Liver (tissue), 9 donors: Measurements from ENCODE around the gene TOMM40L. TPM values are rescaled to one million over a fixed set of nuclear protein-coding genes. Genes with fewer than 3 reads are reported as not detected.

Experiments
- DNase-seq: peaks from one replicate; pipeline ENCODE4 v3.0.0-alpha.2; 2017; ENCODE audit warnings: low spot score
- H3K27ac ChIP-seq, 2 donors: one replicate each; pipeline ENCODE4 v1.7.0; 2013; ENCODE audit warnings: inconsistent platforms in 2 of 2, low read length in 2 of 2, control low read depth in 1 of 2, low read depth in 1 of 2, mild to moderate bottlenecking in 1 of 2
- H3K27me3 ChIP-seq, 4 donors: one replicate each; pipeline versions ENCODE4 v1.6.1 to v1.7.0; 2013; ENCODE audit warnings: low read length in 3 of 4, inconsistent platforms in 1 of 4, mild to moderate bottlenecking in 1 of 4, moderate library complexity in 1 of 4; ENCODE audit not compliant: control insufficient read depth in 4 of 4, insufficient read depth in 4 of 4
- H3K36me3 ChIP-seq, 4 donors: one replicate each; pipeline versions ENCODE4 v1.6.1 to v1.7.0; 2013; ENCODE audit warnings: low read length in 3 of 4, mild to moderate bottlenecking in 3 of 4, low read depth in 1 of 4, moderate library complexity in 1 of 4; ENCODE audit not compliant: control insufficient read depth in 4 of 4, insufficient read depth in 3 of 4
- H3K4me1 ChIP-seq, 4 donors: one replicate each; pipeline versions ENCODE4 v1.6.1 to v1.7.0; 2013; ENCODE audit warnings: low read length in 3 of 4, mild to moderate bottlenecking in 3 of 4, moderate library complexity in 1 of 4; ENCODE audit not compliant: control insufficient read depth in 4 of 4, insufficient read depth in 4 of 4
- H3K4me3 ChIP-seq, 3 donors: one replicate each; pipeline versions ENCODE4 v1.6.1 to v1.7.0; 2013; ENCODE audit warnings: low read length in 3 of 3, control low read depth in 1 of 3, low read depth in 1 of 3, mild to moderate bottlenecking in 1 of 3
- H3K9ac ChIP-seq, 2 donors: one replicate each; pipeline ENCODE4 v1.7.0; 2013; ENCODE audit warnings: low read length in 2 of 2, mild to moderate bottlenecking in 2 of 2, moderate library complexity in 2 of 2, control low read depth in 1 of 2, low read depth in 1 of 2
- H3K9me3 ChIP-seq, 4 donors: one replicate each; pipeline versions ENCODE4 v1.6.1 to v1.7.0; 2013; ENCODE audit warnings: low read length in 3 of 4; ENCODE audit not compliant: control insufficient read depth in 4 of 4
- ATF3 ChIP-seq: IDR thresholded peaks from 2 replicates; pipeline ENCODE4 v1.6.1; 2016; ENCODE audit warnings: antibody characterized with exemption
- CTCF ChIP-seq: fragments of 150-350 bp; IDR thresholded peaks from 2 replicates; pipeline ENCODE4 v1.5.1; 2017; ENCODE audit warnings: improper control_type of control experiment, low read depth, low read length; ENCODE audit not compliant: missing input control
- EGR1 ChIP-seq, 2 donors: IDR thresholded peaks; 2 replicates each; pipeline ENCODE4 v1.6.1; 2016 to 2018; ENCODE audit warnings: antibody characterized with exemption in 2 of 2, low read depth in 2 of 2
- FOXA1 ChIP-seq: IDR thresholded peaks from 2 replicates; pipeline ENCODE4 v1.6.1; 2016; ENCODE audit warnings: antibody characterized with exemption
- FOXA2 ChIP-seq: IDR thresholded peaks from 2 replicates; pipeline ENCODE4 v1.6.1; 2016; ENCODE audit warnings: antibody characterized with exemption
- GABPA ChIP-seq, 2 donors: IDR thresholded peaks in 1 of 2; conservative IDR thresholded peaks in 1 of 2; 2 replicates each; pipeline ENCODE4 v1.6.1; 2016; ENCODE audit warnings: antibody characterized with exemption in 2 of 2, mild to moderate bottlenecking in 1 of 2, moderate library complexity in 1 of 2
- HNF4A ChIP-seq, 2 donors: conservative IDR thresholded peaks; 2 replicates each; pipeline ENCODE4 v1.6.1; 2016; ENCODE audit warnings: antibody characterized with exemption in 2 of 2, mild to moderate bottlenecking in 2 of 2
- HNF4G ChIP-seq: IDR thresholded peaks from 2 replicates; pipeline ENCODE4 v1.6.1; 2016; ENCODE audit warnings: antibody characterized with exemption
- JUND ChIP-seq, 2 donors: IDR thresholded peaks; 2 replicates each; pipeline ENCODE4 v1.6.1; 2016; ENCODE audit warnings: antibody characterized with exemption in 2 of 2
- MAX ChIP-seq: IDR thresholded peaks from 2 replicates; pipeline ENCODE4 v1.6.1; 2016; ENCODE audit warnings: antibody characterized with exemption
- NR2F2 ChIP-seq: IDR thresholded peaks from 2 replicates; pipeline ENCODE4 v1.6.1; 2016; ENCODE audit warnings: antibody characterized with exemption
- RAD21 ChIP-seq, 2 donors: IDR thresholded peaks; 2 replicates each; pipeline ENCODE4 v1.6.1; 2016; ENCODE audit warnings: antibody characterized with exemption in 2 of 2, mild to moderate bottlenecking in 2 of 2
- REST ChIP-seq: IDR thresholded peaks from 2 replicates; pipeline ENCODE4 v1.6.1; 2016; ENCODE audit warnings: antibody characterized with exemption, mild to moderate bottlenecking
- RXRA ChIP-seq, 2 donors: IDR thresholded peaks; 2 replicates each; pipeline ENCODE4 v1.6.1; 2017 to 2018; ENCODE audit warnings: antibody characterized with exemption in 2 of 2, mild to moderate bottlenecking in 1 of 2
- SP1 ChIP-seq: IDR thresholded peaks from 2 replicates; pipeline ENCODE4 v1.6.1; 2018; ENCODE audit warnings: antibody characterized with exemption, mild to moderate bottlenecking
- TAF1 ChIP-seq: conservative IDR thresholded peaks from 2 replicates; pipeline ENCODE4 v1.6.1; 2016; ENCODE audit warnings: antibody characterized with exemption, mild to moderate bottlenecking
- YY1 ChIP-seq: IDR thresholded peaks from 2 replicates; pipeline ENCODE4 v1.6.1; 2016; ENCODE audit warnings: antibody characterized with exemption, mild to moderate bottlenecking
- ZBTB33 ChIP-seq: IDR thresholded peaks from 2 replicates; pipeline ENCODE4 v1.6.1; 2016; ENCODE audit warnings: antibody characterized with exemption
- WGBS: extraction: QIAGEN DNeasy Blood & Tissue Kit; methylation state at CpG from one replicate; pipeline ENCODE4 v1.1.7; 2013; 5-methylcytosine and 5-hydroxymethylcytosine counted together
- polyA plus RNA-seq, 2 donors: library from polyadenylated mRNA; stranded (reverse) in 1 of 2; unstranded in 1 of 2; fragments of 200-250 nt in 1 of 2; fragments of >200 nt in 1 of 2; fragmentation: Nextera tagmentation in 1 of 2; extraction: Ambion mirVana in 1 of 2; gene quantifications; one replicate each; pipeline versions ENCODE4 v1.2.1 to v1.2.3, GENCODE V29; 2013 to 2015
- total RNA-seq, 2 donors: library from RNA; depleted of rRNA; stranded (reverse); fragments of >200 nt; gene quantifications; one replicate each; pipeline ENCODE4 v1.2.3, GENCODE V29; 2014
- donor health status: healthy.
- donor health status: healthy.
- donor health status: healthy.
- donor health status: healthy.
- donor health status: healthy.

Gene TOMM40L
- total and polyA plus RNA-seq, 4 donors, result 6.7 to 10.5 (median 8.9) TPM

GRCh38 chr1:161192476-161193465 is 33.1 kb upstream of the TOMM40L start:
- Histone ChIP-seq H3K4me3 (no peak overlapping the region), H3K36me3 (peaks cover 0 to 5% (median under 1%) of the 10 kb centered on the region in 4 donors), H3K27ac (peak overlapping the region in 1 of 2 donors; percentile 24), H3K4me1 (peaks cover 9 to 30% (median 18%) of the 10 kb centered on the region in 4 donors), H3K27me3 (no peaks in the 10 kb centered on the region), H3K9ac (peak overlapping the region in 1 of 2 donors; percentile 28), H3K9me3 (no peaks in the 10 kb centered on the region)
- DNase-seq, result peak; percentile 70
- WGBS, result 45% methylated on average over 15 of the region's 15 CpGs
- TF ChIP-seq YY1, result no peak
- peak in 1 of 2 donors; percentile 6 for TF ChIP-seq HNF4A (conservative IDR thresholded peaks at IDR 0.05)
- TF ChIP-seq CTCF, result peak; percentile 91
- TF ChIP-seq RXRA (IDR thresholded peaks at IDR 0.05), result peak in 1 of 2 donors; percentile 35
- TF ChIP-seq RAD21 (IDR thresholded peaks at IDR 0.05), result peak; percentile 91 to 95
- TF ChIP-seq HNF4G, result no peak
- no peak for TF ChIP-seq TAF1

GRCh38 chr1:161193561-161194235 is 32.2 kb upstream of the TOMM40L start:
- peaks cover 0 to 5% (median under 1%) of the 10 kb centered on the region in 4 donors for H3K36me3 ChIP-seq
- H3K27ac ChIP-seq, result peak overlapping the region in 1 of 2 donors; percentile 17
- H3K27me3 ChIP-seq, result no peaks in the 10 kb centered on the region
- no peak for DNase-seq
- peak; percentile 92 for TF ChIP-seq SP1
- peak; percentile 97 for TF ChIP-seq YY1
- TF ChIP-seq FOXA1, result peak; percentile 46
- peak; percentile 38 for TF ChIP-seq REST
- TF ChIP-seq MAX, result peak; percentile 94
- TF ChIP-seq CTCF, result peak; percentile 37
- peak; percentile 78 to 85 for TF ChIP-seq HNF4A (conservative IDR thresholded peaks at IDR 0.05)
- TF ChIP-seq ATF3, result no peak
- TF ChIP-seq EGR1 (IDR thresholded peaks at IDR 0.05; ENCODE audit: low read depth in 2 of 2), result no peak
- TF ChIP-seq TAF1, result no peak
- no peak for TF ChIP-seq GABPA (IDR thresholded peaks at IDR 0.05 in 1 of 2, conservative IDR thresholded peaks at IDR 0.05 in 1 of 2)
- peak; percentile 35 for TF ChIP-seq NR2F2
- no peak for TF ChIP-seq ZBTB33
- TF ChIP-seq RAD21 (IDR thresholded peaks at IDR 0.05), result peak; percentile 69 to 76
- TF ChIP-seq JUND (IDR thresholded peaks at IDR 0.05), result peak in 1 of 2 donors; percentile 9
- peak; percentile 11 for TF ChIP-seq HNF4G
- TF ChIP-seq RXRA (IDR thresholded peaks at IDR 0.05), result peak; percentile 85 to 88
- TF ChIP-seq FOXA2, result no peak
- peaks cover 9 to 30% (median 18%) of the 10 kb centered on the region in 4 donors for H3K4me1 ChIP-seq
- H3K4me3 ChIP-seq, result peak overlapping the region in 1 of 3 donors; percentile 21
- 46% methylated on average over 21 of the region's 21 CpGs for WGBS
- H3K9me3 ChIP-seq, result no peaks in the 10 kb centered on the region
- H3K9ac ChIP-seq, result no peak overlapping the region
